ENCODE results near the gene SMG5.

SMG5 gene

GRCh38 chr1:156251527-156251926 lies 31.1 kb downstream of the SMG5 start:
- no peak for DNase-seq (ENCODE audit: low spot score)
- TF ChIP-seq, protein P1, sequence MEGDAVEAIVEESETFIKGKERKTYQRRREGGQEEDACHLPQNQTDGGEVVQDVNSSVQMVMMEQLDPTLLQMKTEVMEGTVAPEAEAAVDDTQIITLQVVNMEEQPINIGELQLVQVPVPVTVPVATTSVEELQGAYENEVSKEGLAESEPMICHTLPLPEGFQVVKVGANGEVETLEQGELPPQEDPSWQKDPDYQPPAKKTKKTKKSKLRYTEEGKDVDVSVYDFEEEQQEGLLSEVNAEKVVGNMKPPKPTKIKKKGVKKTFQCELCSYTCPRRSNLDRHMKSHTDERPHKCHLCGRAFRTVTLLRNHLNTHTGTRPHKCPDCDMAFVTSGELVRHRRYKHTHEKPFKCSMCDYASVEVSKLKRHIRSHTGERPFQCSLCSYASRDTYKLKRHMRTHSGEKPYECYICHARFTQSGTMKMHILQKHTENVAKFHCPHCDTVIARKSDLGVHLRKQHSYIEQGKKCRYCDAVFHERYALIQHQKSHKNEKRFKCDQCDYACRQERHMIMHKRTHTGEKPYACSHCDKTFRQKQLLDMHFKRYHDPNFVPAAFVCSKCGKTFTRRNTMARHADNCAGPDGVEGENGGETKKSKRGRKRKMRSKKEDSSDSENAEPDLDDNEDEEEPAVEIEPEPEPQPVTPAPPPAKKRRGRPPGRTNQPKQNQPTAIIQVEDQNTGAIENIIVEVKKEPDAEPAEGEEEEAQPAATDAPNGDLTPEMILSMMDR (IDR thresholded peaks at IDR 0.05; ENCODE audit: extremely low read depth, missing control alignments), result no peak

DNA sequence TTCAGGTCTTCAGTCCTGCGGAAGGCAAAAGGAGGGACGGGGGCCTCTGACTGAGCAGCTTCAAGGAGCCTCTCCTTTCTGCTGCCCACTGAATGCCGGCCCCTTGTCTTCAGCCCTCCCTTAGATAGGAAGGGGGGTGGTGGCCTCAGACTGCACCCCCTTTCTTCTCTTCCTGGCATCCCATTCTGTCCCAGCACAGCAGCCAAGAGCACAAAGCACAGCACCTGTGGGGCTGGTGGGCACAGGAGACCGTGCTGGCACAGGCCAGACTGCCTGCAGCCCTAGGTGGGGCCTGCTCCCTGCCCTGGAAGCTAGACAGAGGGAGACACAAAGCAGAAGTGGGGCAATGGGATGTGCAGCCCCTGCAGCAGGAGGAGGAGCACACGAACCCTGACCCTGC lies 33.0 kb downstream of the SMG5 start:
- DNase-seq (ENCODE audit: low spot score), result no peak
- TF ChIP-seq, protein P1 (IDR thresholded peaks at IDR 0.05; ENCODE audit: extremely low read depth, missing control alignments), result no peak

DNA sequence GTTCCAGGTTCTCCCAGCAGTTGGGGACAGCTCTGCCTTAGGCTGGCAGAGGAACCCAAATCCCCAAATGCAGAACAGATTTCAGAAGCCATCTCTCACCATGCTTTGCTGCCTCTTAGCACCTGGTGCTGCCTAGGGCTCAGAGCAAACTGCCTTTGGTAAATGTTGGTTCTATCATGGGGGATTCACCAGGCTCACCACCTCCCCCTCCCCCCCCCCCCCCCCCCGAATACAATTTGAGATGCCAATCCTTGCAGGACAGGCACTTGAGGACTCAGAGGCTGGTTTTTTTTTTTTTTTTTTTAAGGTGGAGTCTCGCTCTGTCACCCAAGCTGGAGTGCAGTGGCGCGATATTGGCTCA lies 34.3 kb downstream of the SMG5 start:
- TF ChIP-seq, protein P1 (IDR thresholded peaks at IDR 0.05; ENCODE audit: extremely low read depth, missing control alignments), result no peak
- DNase-seq (ENCODE audit: low spot score), result no peak

GRCh38 chr1:156247460-156248322 lies 34.9 kb downstream of the SMG5 start, which contains the start of gene PAQR6:
PAQR6 (minus strand) TSS chr1:156248056; CDS start chr1:156246731, 1,325 bp downstream.
- DNase-seq (ENCODE audit: low spot score), result no peak
- TF ChIP-seq, protein P1 (IDR thresholded peaks at IDR 0.05; ENCODE audit: extremely low read depth, missing control alignments), result no peak

- no peak for DNase-seq (ENCODE audit: low spot score)
- TF ChIP-seq, protein P1 (IDR thresholded peaks at IDR 0.05; ENCODE audit: extremely low read depth, missing control alignments), result no peak
These were observed 35.7 kb downstream of the SMG5 start for GRCh38 chr1:156246781-156247459.

GRCh38 chr1:156246241-156246780 lies 36.3 kb downstream of the SMG5 start:
- peak; percentile 45 for DNase-seq (ENCODE audit: low spot score)
- TF ChIP-seq, protein P1 (IDR thresholded peaks at IDR 0.05; ENCODE audit: extremely low read depth, missing control alignments), result no peak

All from GM20000 (cell line).